ENCODE data around the gene ROCK2. TPM values are rescaled to one million over a fixed set of nuclear protein-coding genes. Genes with fewer than 3 reads are reported as not detected.

The ROCK2 gene
- total and polyA plus RNA-seq, 7 donors: 12.1 to 84.4 (median 60.8) TPM

DNA sequence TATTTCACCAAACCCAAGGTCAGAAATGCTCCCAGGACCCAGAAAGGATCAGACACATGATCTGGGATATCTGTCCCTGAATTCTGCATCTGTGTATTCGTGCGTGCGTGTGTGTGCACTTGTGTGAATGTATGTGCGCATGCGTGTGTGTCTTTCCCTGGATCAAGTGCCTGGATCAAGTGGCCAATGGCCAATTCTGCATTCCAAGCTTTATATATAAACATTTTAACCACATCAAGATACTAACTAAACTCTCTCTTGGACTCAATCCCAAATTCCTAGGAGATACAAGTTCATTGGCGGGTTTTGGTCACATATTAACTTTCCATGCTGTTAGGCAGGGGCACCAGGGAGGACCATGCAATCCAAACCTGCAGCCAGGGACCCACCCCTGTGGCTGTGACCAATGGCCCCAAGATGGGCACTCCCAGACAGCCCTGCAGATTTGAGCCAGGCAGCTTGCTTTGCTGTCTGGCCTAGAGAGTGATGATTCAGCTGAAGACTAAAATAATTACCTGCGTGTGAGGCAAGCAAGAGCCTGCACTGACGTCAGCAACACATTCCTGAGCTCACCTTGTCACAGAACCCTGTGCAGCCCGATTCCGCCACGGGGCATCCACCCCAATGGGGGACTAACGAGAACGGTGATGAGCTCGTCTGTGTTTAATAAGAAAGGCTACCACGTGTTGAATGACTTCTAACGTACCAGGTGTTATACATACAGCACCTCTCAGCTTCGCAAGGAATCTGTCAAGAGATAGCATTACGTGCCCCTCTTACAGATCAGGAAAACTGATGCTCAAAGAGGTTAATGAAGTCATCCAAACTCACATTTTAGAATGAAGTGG is 45.3 kb upstream of the ROCK2 start:
- H3K9me3 ChIP-seq: no peaks in the 10 kb centered on the region
- TF ChIP-seq, protein P1, sequence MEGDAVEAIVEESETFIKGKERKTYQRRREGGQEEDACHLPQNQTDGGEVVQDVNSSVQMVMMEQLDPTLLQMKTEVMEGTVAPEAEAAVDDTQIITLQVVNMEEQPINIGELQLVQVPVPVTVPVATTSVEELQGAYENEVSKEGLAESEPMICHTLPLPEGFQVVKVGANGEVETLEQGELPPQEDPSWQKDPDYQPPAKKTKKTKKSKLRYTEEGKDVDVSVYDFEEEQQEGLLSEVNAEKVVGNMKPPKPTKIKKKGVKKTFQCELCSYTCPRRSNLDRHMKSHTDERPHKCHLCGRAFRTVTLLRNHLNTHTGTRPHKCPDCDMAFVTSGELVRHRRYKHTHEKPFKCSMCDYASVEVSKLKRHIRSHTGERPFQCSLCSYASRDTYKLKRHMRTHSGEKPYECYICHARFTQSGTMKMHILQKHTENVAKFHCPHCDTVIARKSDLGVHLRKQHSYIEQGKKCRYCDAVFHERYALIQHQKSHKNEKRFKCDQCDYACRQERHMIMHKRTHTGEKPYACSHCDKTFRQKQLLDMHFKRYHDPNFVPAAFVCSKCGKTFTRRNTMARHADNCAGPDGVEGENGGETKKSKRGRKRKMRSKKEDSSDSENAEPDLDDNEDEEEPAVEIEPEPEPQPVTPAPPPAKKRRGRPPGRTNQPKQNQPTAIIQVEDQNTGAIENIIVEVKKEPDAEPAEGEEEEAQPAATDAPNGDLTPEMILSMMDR (IDR thresholded peaks at IDR 0.05): no peak
- no peak overlapping the region for H3K27ac ChIP-seq
- no peak overlapping the region for H3K4me3 ChIP-seq
- peak in 1 of 4 donors; percentile 41 for ATAC-seq
- H3K36me3 ChIP-seq (ENCODE audit: insufficient read depth in 1 of 2, low read depth in 1 of 2): no peaks in the 10 kb centered on the region
- DNase-seq: no peak
- WGBS, 3 donors: 67 to 77% (median 71%) methylated on average over 18 of the region's 18 CpGs
- peaks cover 21% of the 10 kb centered on the region for H3K4me1 ChIP-seq
- no peaks in the 10 kb centered on the region for H3K27me3 ChIP-seq (ENCODE audit: insufficient read depth in 3 of 3, low read length in 2 of 3)
- intact Hi-C loops (cut with DNase I): no loop called here

DNA sequence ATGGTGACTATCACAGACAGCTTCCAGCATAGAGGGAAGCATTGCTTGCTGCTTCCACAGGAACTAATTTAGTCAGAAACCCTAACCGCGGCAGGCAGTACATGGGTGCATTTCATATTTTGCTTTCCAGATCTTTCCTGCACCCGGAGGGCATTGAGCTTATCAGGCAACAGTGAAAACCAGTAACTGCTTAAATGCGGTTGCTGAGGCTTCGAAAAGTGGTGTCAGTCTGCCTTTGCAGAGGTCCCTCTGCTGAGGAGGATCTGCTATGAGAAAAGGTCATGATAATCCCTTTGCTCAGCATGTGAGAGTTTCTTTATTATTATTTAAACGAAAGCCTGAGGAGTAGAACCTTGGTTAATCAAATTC is 44.6 kb upstream of the ROCK2 start:
- Histone ChIP-seq H3K27ac (no peak overlapping the region), H3K4me1 (peaks cover 21% of the 10 kb centered on the region), H3K9me3 (no peaks in the 10 kb centered on the region), H3K36me3 (ENCODE audit: insufficient read depth in 1 of 2, low read depth in 1 of 2) (no peaks in the 10 kb centered on the region), H3K4me3 (no peak overlapping the region), H3K27me3 (ENCODE audit: insufficient read depth in 3 of 3, low read length in 2 of 3) (no peaks in the 10 kb centered on the region)
- 81 to 90% (median 87%) methylated on average over 6 of the region's 6 CpGs for WGBS, 3 donors
- intact Hi-C loops (cut with DNase I): no loop called here
- ATAC-seq (no peak), DNase-seq (no peak)
- TF ChIP-seq, protein P1 (IDR thresholded peaks at IDR 0.05): no peak

DNA sequence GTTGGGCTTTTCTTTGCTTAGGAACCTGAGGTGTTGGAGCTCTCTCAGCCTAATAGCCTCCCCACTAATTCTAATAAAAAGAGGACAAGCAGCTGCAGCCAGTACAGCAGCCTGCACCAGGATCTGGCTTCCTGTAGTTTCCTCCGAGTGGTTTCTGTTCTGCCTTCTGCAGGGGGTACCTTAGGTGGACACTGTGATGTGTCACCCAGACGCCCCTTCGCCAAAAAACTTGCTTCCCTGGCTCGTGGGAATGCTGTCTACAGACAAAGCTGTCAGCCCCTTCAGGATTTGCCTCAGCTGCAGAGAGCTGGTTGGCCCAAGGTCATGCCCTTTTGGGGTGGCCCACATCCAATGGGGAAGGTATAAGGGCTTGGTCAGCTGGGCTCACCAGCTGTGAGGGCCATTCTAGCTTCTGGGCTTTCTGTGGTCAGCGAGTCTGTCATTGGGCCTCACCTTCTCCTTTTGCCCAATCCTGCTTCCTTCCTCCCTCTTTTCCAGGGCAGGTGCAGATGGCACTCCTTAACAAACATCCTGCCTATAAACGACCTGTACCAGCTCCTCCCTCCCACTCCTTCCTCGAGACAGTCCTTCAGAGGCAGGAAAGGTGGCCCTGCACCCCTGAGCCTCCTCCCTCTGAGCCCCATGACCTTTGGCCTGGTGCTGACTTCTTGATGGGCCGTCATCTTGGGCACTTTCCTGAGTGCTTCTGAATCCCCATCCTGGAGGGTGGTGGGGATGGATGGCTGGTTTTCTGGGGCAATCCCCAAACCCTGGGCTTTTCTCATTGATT is 44.0 kb upstream of the ROCK2 start:
- no peaks in the 10 kb centered on the region for H3K27me3 ChIP-seq (ENCODE audit: insufficient read depth in 3 of 3, low read length in 2 of 3)
- peaks cover 21% of the 10 kb centered on the region for H3K4me1 ChIP-seq
- H3K4me3 ChIP-seq: no peak overlapping the region
- 64 to 70% (median 69%) methylated on average over 8 of the region's 8 CpGs for WGBS, 3 donors
- no peak for DNase-seq
- H3K27ac ChIP-seq: no peak overlapping the region
- no peak for ATAC-seq
- intact Hi-C loops (cut with DNase I): no loop called here
- H3K9me3 ChIP-seq: no peaks in the 10 kb centered on the region
- no peaks in the 10 kb centered on the region for H3K36me3 ChIP-seq (ENCODE audit: insufficient read depth in 1 of 2, low read depth in 1 of 2)
- TF ChIP-seq, protein P1 (IDR thresholded peaks at IDR 0.05): no peak

DNA sequence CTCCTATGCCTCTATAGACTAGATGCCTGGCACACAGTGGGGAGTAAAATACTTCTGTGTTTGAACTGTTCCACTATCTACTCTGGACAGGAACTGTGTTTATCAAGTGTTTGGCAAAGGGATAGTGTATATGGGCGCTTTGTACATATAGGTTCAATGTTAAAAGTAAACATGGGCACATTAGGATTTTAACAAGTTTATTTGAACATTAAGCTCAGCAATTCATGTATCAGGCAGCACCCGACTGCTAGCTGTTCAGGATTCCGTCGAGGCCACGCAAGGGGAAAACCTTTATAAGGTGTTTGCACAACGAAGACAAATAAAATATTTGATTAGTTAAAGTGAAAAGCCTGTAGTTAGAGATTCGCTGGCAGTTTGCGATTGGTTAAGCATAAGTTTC is 43.4 kb upstream of the ROCK2 start:
- DNase-seq (no peak), ATAC-seq (no peak)
- Histone ChIP-seq H3K4me3 (no peak overlapping the region), H3K27me3 (ENCODE audit: insufficient read depth in 3 of 3, low read length in 2 of 3) (no peaks in the 10 kb centered on the region), H3K27ac (no peak overlapping the region), H3K9me3 (no peaks in the 10 kb centered on the region), H3K4me1 (peaks cover 21% of the 10 kb centered on the region), H3K36me3 (ENCODE audit: insufficient read depth in 1 of 2, low read depth in 1 of 2) (no peaks in the 10 kb centered on the region)
- intact Hi-C loops (cut with DNase I): no loop called here
- TF ChIP-seq, protein P1 (IDR thresholded peaks at IDR 0.05): no peak
- 93 to 94% (median 94%) methylated on average over 8 of the region's 8 CpGs for WGBS, 3 donors
